Hepatocyte (in vitro differentiated cells): ENCODE results near the gene ANGPTL8. TPM values are rescaled to one million over a fixed set of nuclear protein-coding genes. Genes with fewer than 3 reads are reported as not detected.
A peak's percentile ranks its signal among the peaks of the same experiment; 100 is the strongest.

Experiments used
- DNase-seq: peaks from one replicate; pipeline ENCODE4 v3.0.0-alpha.2; 2016; ENCODE audit warnings: low spot score
- H2AFZ ChIP-seq: fragments of 200-600 bp; sonication (generic); 2 replicates; pipeline ENCODE4 v1.6.0; 2016; ENCODE audit warnings: antibody characterized with exemption, mild to moderate bottlenecking
- H3K27ac ChIP-seq: fragments of 200-600 bp; sonication (generic); 2 replicates; pipeline ENCODE4 v1.5.1; 2016; ENCODE audit warnings: mild to moderate bottlenecking
- H3K27me3 ChIP-seq: fragments of 200-600 bp; sonication (generic); 2 replicates; pipeline ENCODE4 v1.6.1; 2016
- H3K36me3 ChIP-seq: fragments of 200-600 bp; sonication (generic); replicated peaks from 2 replicates; pipeline ENCODE4 v1.5.1; 2016; ENCODE audit warnings: low read depth; ENCODE audit not compliant: insufficient read depth
- H3K4me1 ChIP-seq: fragments of 200-600 bp; sonication (generic); 2 replicates; pipeline ENCODE4 v1.5.1; 2016; ENCODE audit warnings: mild to moderate bottlenecking, moderate library complexity; ENCODE audit not compliant: insufficient read depth
- H3K4me2 ChIP-seq: fragments of 200-600 bp; sonication (generic); 2 replicates; pipeline ENCODE4 v1.6.0; 2016
- H3K4me3 ChIP-seq: fragments of 200-600 bp; sonication (generic); 2 replicates; pipeline ENCODE4 v1.5.1; 2016; ENCODE audit warnings: mild to moderate bottlenecking
- H3K79me2 ChIP-seq: fragments of 200-600 bp; sonication (generic); 2 replicates; pipeline ENCODE4 v1.6.0; 2017; ENCODE audit warnings: mild to moderate bottlenecking
- H3K9me2 ChIP-seq: fragments of 200-600 bp; sonication (generic); replicated peaks from 2 replicates; pipeline ENCODE4 v1.6.0; 2017; ENCODE audit warnings: mild to moderate bottlenecking; ENCODE audit not compliant: insufficient read depth
- H3K9me3 ChIP-seq: fragments of 200-600 bp; sonication (generic); 2 replicates; pipeline ENCODE4 v1.5.1; 2016; ENCODE audit warnings: low read depth, mild to moderate bottlenecking
- H4K20me1 ChIP-seq: fragments of 200-600 bp; sonication (generic); 2 replicates; pipeline ENCODE4 v1.6.0; 2016; ENCODE audit warnings: mild to moderate bottlenecking; ENCODE audit not compliant: insufficient read depth, poor library complexity, severe bottlenecking
- EZH2 ChIP-seq: fragments of 200-600 bp; sonication (generic); IDR thresholded peaks from 2 replicates; pipeline ENCODE4 v1.6.1; 2016; ENCODE audit warnings: antibody characterized with exemption, mild to moderate bottlenecking, borderline replicate concordance
- EZH2phosphoT487 ChIP-seq: fragments of 200-600 bp; sonication (generic); IDR thresholded peaks from one replicate; pipeline ENCODE4 v1.6.1; 2018; ENCODE audit warnings: antibody characterized with exemption, mild to moderate bottlenecking, low read depth, moderate library complexity; ENCODE audit not compliant: unreplicated experiment, severe bottlenecking
- WGBS: methylation state at CpG from one replicate; pipeline ENCODE4 v1.1.6; 2016; ENCODE audit warnings: low lambda C conversion rate; ENCODE audit errors: missing lambda C conversion rate; 5-methylcytosine and 5-hydroxymethylcytosine counted together
- polyA plus RNA-seq: library from polyadenylated mRNA; unstranded; fragments of >200 nt; fragmentation: Nextera tagmentation; extraction: Ambion mirVana; gene quantifications from 2 replicates; pipeline ENCODE4 v1.2.1, GENCODE V29; 2016
- total RNA-seq: library from RNA; depleted of rRNA; stranded (reverse); fragments of >200 nt; gene quantifications from 2 replicates; pipeline ENCODE4 v1.2.3, GENCODE V29; 2014
- TF ChIP-seq, protein P1 (sequence below): fragments of 200-600 bp; sonication (generic); IDR thresholded peaks from 2 replicates; pipeline ENCODE4 v1.5.1; 2016; ENCODE audit warnings: antibody characterized with exemption, mild to moderate bottlenecking; ENCODE audit not compliant: poor library complexity

Gene ANGPTL8
- total and polyA plus RNA-seq, 2 experiments from 2014 or later, result 20.8 to 24.9 TPM

DNA sequence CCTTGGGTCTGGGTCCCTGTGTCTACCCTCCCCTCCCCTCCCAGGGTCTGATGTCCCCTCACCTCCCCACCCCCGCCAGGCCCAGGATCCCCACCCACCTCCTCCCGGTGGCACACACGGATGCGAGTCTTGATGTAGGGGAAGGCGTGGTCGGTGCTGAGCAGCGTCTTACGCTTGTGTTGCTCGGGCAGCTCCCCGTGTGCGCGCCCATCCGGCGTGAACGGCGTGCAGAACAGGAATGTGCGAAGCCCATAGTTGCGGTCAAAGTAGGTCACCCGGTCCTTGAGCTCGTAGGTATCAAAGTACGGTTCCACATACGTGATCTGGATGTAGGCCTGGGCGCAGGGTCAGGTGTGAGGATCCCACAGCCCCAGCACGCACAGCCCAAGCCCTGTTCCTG is 37.6 kb upstream of the ANGPTL8 start:
- TF ChIP-seq, protein P1, sequence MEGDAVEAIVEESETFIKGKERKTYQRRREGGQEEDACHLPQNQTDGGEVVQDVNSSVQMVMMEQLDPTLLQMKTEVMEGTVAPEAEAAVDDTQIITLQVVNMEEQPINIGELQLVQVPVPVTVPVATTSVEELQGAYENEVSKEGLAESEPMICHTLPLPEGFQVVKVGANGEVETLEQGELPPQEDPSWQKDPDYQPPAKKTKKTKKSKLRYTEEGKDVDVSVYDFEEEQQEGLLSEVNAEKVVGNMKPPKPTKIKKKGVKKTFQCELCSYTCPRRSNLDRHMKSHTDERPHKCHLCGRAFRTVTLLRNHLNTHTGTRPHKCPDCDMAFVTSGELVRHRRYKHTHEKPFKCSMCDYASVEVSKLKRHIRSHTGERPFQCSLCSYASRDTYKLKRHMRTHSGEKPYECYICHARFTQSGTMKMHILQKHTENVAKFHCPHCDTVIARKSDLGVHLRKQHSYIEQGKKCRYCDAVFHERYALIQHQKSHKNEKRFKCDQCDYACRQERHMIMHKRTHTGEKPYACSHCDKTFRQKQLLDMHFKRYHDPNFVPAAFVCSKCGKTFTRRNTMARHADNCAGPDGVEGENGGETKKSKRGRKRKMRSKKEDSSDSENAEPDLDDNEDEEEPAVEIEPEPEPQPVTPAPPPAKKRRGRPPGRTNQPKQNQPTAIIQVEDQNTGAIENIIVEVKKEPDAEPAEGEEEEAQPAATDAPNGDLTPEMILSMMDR, result no peak
- no peak for TF ChIP-seq EZH2
- TF ChIP-seq EZH2phosphoT487, result no peak
- Histone ChIP-seq H3K4me3 (no peak overlapping the region), H2AFZ (no peak overlapping the region), H4K20me1 (no peaks in the 10 kb centered on the region), H3K4me1 (peaks cover 18% of the 10 kb centered on the region), H3K9me2 (no peaks in the 10 kb centered on the region), H3K9me3 (no peaks in the 10 kb centered on the region), H3K4me2 (no peak overlapping the region), H3K36me3 (no peaks in the 10 kb centered on the region), H3K27ac (no peak overlapping the region), H3K27me3 (no peaks in the 10 kb centered on the region), H3K79me2 (peaks cover 5% of the 10 kb centered on the region)
- DNase-seq, result no peak
- 94% methylated on average over 24 of the region's 24 CpGs for WGBS

DNA sequence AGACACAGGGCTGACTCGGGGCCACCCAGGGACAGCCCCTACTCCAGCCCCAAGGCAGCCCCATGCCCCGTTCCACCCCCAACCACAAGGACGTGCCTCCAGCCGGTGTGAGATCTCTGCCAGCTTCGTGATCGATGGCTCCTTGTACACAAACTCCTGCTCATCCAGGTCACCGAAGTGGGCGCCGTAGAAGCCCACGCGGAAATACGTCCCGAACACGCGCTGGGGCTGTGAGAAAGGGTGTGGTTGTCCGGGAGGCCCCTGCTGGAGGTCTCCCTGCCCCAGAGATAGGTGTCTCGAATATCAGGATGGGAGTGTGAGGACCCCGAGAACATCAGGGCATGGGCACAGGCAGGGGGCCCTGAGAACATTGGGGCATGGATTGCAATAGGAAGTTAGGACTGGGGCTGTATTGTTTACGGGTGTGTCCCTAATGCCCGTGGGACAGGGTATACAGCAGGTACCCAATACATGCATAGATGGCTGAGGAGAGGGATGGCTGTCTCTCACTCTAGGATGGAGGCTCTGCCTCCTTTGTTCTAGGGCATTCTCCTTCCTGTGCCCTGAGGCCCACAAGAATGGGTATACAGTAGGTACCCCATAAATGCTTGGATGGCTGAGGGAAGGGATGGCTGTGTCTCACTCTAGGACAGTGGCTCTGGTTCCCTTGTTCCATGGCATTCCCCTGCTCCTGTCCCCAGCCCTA is 36.8 kb upstream of the ANGPTL8 start:
- H3K27ac ChIP-seq, result peak overlapping the region; percentile 75
- no peak for DNase-seq
- peaks cover 18% of the 10 kb centered on the region for H3K4me1 ChIP-seq
- no peaks in the 10 kb centered on the region for H4K20me1 ChIP-seq
- H3K27me3 ChIP-seq, result no peaks in the 10 kb centered on the region
- no peak overlapping the region for H3K4me3 ChIP-seq
- no peaks in the 10 kb centered on the region for H3K79me2 ChIP-seq
- H3K9me3 ChIP-seq, result no peaks in the 10 kb centered on the region
- H3K9me2 ChIP-seq, result no peaks in the 10 kb centered on the region
- no peak for TF ChIP-seq EZH2
- TF ChIP-seq EZH2phosphoT487, result no peak
- H3K36me3 ChIP-seq, result no peaks in the 10 kb centered on the region
- H3K4me2 ChIP-seq, result no peak overlapping the region
- 92% methylated on average over 20 of the region's 20 CpGs for WGBS
- H2AFZ ChIP-seq, result no peak overlapping the region

DNA sequence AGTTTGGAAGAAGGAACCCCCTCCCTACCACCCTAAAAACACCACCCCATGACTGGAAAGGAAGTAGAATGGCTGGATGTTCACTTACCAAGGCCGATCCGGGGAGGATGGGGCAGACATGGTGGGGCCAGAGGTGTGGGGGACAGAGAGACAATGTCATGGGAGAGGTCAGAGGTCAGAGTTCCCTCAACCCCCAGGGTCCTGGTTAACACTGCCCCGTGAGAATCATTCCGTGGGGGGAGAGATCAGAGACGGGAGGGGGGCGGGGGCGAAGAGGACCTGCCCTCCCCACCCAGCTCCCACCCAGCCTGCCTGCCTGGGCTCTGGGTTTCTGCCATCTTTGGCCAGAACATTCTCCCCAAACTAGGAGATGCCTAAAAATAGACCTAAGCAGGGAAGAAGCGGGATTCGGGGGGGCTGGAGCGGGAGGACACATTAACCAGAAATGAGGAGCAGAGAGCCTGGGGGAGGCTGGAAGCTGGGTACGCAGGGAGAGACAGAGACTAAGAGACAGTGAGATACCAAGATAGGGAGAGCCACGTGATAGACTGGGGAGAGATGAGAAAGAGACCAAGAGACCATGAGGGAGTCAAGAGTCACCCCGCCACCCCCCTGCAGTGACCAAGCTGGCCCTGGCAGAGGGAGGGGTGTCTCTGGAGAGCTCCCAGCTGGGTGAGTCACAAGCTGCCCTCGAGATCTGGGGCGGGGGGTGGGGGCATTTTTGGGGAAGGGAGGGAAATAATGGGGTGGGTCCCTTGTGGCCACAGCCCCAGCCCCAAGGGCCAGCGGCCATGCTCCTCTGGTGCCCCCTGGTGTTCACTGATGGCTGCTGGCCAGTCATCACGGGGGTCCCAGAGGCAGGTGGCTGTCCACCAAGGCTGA is 36.0 kb upstream of the ANGPTL8 start:
- no peaks in the 10 kb centered on the region for H3K9me3 ChIP-seq
- no peak overlapping the region for H2AFZ ChIP-seq
- peak overlapping the region; percentile 75 for H3K27ac ChIP-seq
- no peaks in the 10 kb centered on the region for H3K9me2 ChIP-seq
- H3K36me3 ChIP-seq, result no peaks in the 10 kb centered on the region
- H3K4me3 ChIP-seq, result no peak overlapping the region
- no peaks in the 10 kb centered on the region for H3K79me2 ChIP-seq
- no peak for TF ChIP-seq EZH2
- TF ChIP-seq, protein P1, result peak; percentile 75
- 51% methylated on average over 11 of the region's 17 CpGs for WGBS
- peaks cover 12% of the 10 kb centered on the region for H3K4me1 ChIP-seq
- H3K27me3 ChIP-seq, result no peaks in the 10 kb centered on the region
- DNase-seq, result peak; percentile 79
- peak overlapping the region; percentile 8 for H3K4me2 ChIP-seq
- no peaks in the 10 kb centered on the region for H4K20me1 ChIP-seq

DNA sequence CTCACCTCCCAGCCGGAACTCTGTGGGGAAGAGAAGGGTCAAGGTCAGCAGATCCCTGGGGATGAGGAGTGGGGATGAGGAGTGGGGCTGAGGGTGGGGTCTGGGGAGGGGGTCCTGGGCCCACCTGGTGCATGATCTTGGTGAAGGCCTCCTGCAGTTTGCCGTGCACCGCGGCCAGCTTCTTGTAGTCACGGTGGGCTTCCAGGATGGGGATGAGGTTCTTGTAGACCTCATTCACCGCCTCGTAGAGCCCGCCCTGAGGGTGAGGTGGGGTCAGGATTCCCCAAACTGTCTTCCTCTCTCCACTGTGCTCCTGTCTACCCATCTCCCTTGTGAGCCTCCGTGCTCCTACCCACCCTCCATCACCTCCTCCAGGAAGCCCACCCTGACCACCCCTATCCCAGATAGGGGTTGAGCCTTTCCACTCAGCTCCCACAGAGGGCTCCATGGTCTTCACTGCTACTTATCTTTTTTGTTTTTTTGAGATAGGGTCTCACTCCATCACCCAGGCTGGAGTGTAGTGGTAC is 35.3 kb upstream of the ANGPTL8 start:
- H3K27me3 ChIP-seq, result no peaks in the 10 kb centered on the region
- H3K79me2 ChIP-seq, result no peaks in the 10 kb centered on the region
- TF ChIP-seq, protein P1, result no peak
- TF ChIP-seq EZH2 (no peak), EZH2phosphoT487 (no peak)
- WGBS, result 73% methylated on average over 4 of the region's 9 CpGs
- H3K4me3 ChIP-seq, result no peak overlapping the region
- H3K9me2 ChIP-seq, result no peaks in the 10 kb centered on the region
- no peak for DNase-seq
- H3K4me2 ChIP-seq, result no peak overlapping the region
- no peaks in the 10 kb centered on the region for H4K20me1 ChIP-seq
- H3K27ac ChIP-seq, result no peak overlapping the region
- H3K4me1 ChIP-seq, result peaks cover 11% of the 10 kb centered on the region
- H3K9me3 ChIP-seq, result no peaks in the 10 kb centered on the region
- H2AFZ ChIP-seq, result no peak overlapping the region
- no peaks in the 10 kb centered on the region for H3K36me3 ChIP-seq
